Adrenal gland (tissue), 19 donors: ENCODE results near the gene OXGR1. TPM values are rescaled to one million over a fixed set of nuclear protein-coding genes. Genes with fewer than 3 reads are reported as not detected.

Source experiments
- DNase-seq, 7 donors: peaks; one replicate each; pipeline ENCODE4 v3.0.0-alpha.2; 2019 to 2020
- H3K27ac ChIP-seq, 5 donors: fragments of 200-600 bp; sonication (generic) in 4 of 5; 1 replicate in 3 of 5; 2 replicates in 2 of 5; pipeline versions ENCODE4 v1.5.1 to v1.8.0; 2016 to 2020; ENCODE audit warnings: mild to moderate bottlenecking in 1 of 5
- H3K27me3 ChIP-seq: fragments of 200-600 bp; 2 replicates; pipeline ENCODE4 v1.8.0; 2021
- H3K36me3 ChIP-seq, 2 donors: fragments of 200-600 bp; replicated peaks in 1 of 2; 1 replicate in 1 of 2; 2 replicates in 1 of 2; pipeline versions ENCODE4 v1.5.1 to v1.8.0; 2018 to 2022
- H3K4me1 ChIP-seq, 2 donors: fragments of 200-600 bp; replicated peaks in 1 of 2; 1 replicate in 1 of 2; 2 replicates in 1 of 2; pipeline versions ENCODE4 v1.5.1 to v1.8.0; 2018 to 2021
- H3K4me3 ChIP-seq, 4 donors: fragments of 200-600 bp; sonication (generic) in 3 of 4; one replicate each; pipeline ENCODE4 v1.5.1; 2016 to 2018
- H3K9me3 ChIP-seq, 3 donors: fragments of 200-600 bp; sonication (generic) in 1 of 3; replicated peaks in 1 of 3; 1 replicate in 2 of 3; 2 replicates in 1 of 3; pipeline versions ENCODE4 v1.5.1 to v1.8.0; 2016 to 2021
- CTCF ChIP-seq, 6 experiments: fragments of 450-650 bp in 4 of 6; fragments of 200-600 bp in 2 of 6; sonication (generic) in 1 of 6; IDR thresholded peaks; 1 replicate in 5 of 6; 2 replicates in 1 of 6; pipeline versions ENCODE4 v1.5.1 to v1.8.0; 2016 to 2021; ENCODE audit warnings: antibody characterized with exemption in 6 of 6, mild to moderate bottlenecking in 2 of 6, moderate library complexity in 1 of 6
- POLR2A ChIP-seq, 2 donors: fragments of 450-650 bp; IDR thresholded peaks; one replicate each; pipeline ENCODE4 v1.6.1; 2017; ENCODE audit warnings: antibody characterized with exemption in 2 of 2, mild to moderate bottlenecking in 2 of 2, moderate library complexity in 1 of 2
- WGBS, 4 donors: extraction: QIAGEN DNeasy Blood & Tissue Kit in 2 of 4; methylation state at CpG; one replicate each; pipeline versions ENCODE4 v1.1.5 to v1.1.7; 2013 to 2017; 5-methylcytosine and 5-hydroxymethylcytosine counted together
- intact Hi-C, 2 donors: fragments of 100-400 bp; cut with DNase I; formaldehyde crosslinking; loops; one replicate each; pipeline versions ENCODE4 v1.14.1 to v1.15.0; 2022 to 2023
- long read RNA-seq, 10 donors: library from polyadenylated mRNA in 3 of 10; unstranded in 2 of 10; stranded (forward) in 1 of 10; transcript quantifications; one replicate each; pipeline ENCODE4 v2.0.0 and lab custom pipeline, GENCODE V29; 2021 to 2026
- polyA plus RNA-seq, 3 donors: library from polyadenylated mRNA; stranded (reverse); fragments of 200-250 nt in 2 of 3; fragments of 350-450 nt in 1 of 3; fragmentation: Illumina TruSeq in 1 of 3; extraction: RNeasy Lipid Tissue Mini Kit (QIAGEN cat#74804) in 1 of 3; gene quantifications; one replicate each; pipeline ENCODE4 v1.2.3, GENCODE V29; 2013 to 2014
- total RNA-seq, 9 donors: library from RNA; depleted of rRNA in 4 of 9; stranded (reverse); fragments of >200 nt in 4 of 9; fragments of 120-200 nt in 1 of 9; fragmentation: NEBNext Ultra II Directional in 1 of 9; extraction: Animal tissue kit (Norgen Biotek cat#: 25700) in 1 of 9; gene quantifications; one replicate each; pipeline versions ENCODE4 v1.1.0 to v1.2.4, GENCODE V29; 2013 to 2023
- donor health status: healthy with polysubstance abuse.
- donor health status: Bipolar disorder and iron deficiency.
- donor health status: DM: yes; HTN: yes; CAD: no.
- donor health status: DM: no; HTN: no; CAD: no.
- donor health status: DM: no; HTN: no; CAD: no.
- donor health status: DM: yes; HTN: yes; CAD: no.

OXGR1 gene
- not detected for total RNA-seq
- polyA plus RNA-seq: under 1 TPM in 2 of 3 donors, not detected in 1; 0.11 to 0.13 TPM
- long read RNA-seq, donor 1: 0 reads
- long read RNA-seq, donor 2: 0 reads
- long read RNA-seq, donor 3: 0 reads
- long read RNA-seq, donor 4: 0 reads
- long read RNA-seq, donor 5: 0 reads
- long read RNA-seq, donor 6: 0 reads
- long read RNA-seq, donor 7: 0 reads
- long read RNA-seq, donor 8: 0 reads
- long read RNA-seq, donor 9: 0 reads
- long read RNA-seq, donor 10: 0 reads

GRCh38 chr13:96994017-96994857 is at the start of gene OXGR1:
Gene OXGR1 (minus strand): TSS chr13:96994476. CDS start chr13:96987759, 6,717 bp downstream.
- no peaks in the 10 kb centered on the region for H3K36me3 ChIP-seq
- H3K27me3 ChIP-seq: peaks cover 24% of the 10 kb centered on the region
- intact Hi-C loops: no loop called here
- H3K9me3 ChIP-seq: no peaks in the 10 kb centered on the region
- H3K4me1 ChIP-seq: peaks cover 9% of the 10 kb centered on the region in 2 donors
- no peak within 1 kb of the TSS for H3K27ac ChIP-seq
- 1 to 4% (median 3%) methylated on average over 11 to 52 of the region's 52 CpGs for WGBS, 4 donors
- TF ChIP-seq CTCF (IDR thresholded peaks at IDR 0.05): no peak
- TF ChIP-seq POLR2A (IDR thresholded peaks at IDR 0.05): no peak
- peak within 1 kb of the TSS in 2 of 4 donors; percentile 37 to 52 for H3K4me3 ChIP-seq
- DNase-seq: no peak

- 26 to 49% (median 45%) methylated on average over 2 of the region's 2 CpGs for WGBS, 4 donors
Measured at GRCh38 chr13:97043302-97043701, 49.0 kb upstream of the OXGR1 start.

GRCh38 chr13:97030705-97031452 is 36.6 kb upstream of the OXGR1 start:
- no peaks in the 10 kb centered on the region for H3K9me3 ChIP-seq

More at GRCh38 chr13:97043302-97043701, 49.0 kb upstream of the OXGR1 start:
- no peak overlapping the region for H3K4me3 ChIP-seq
- no peak for TF ChIP-seq POLR2A (IDR thresholded peaks at IDR 0.05)
- no peak for TF ChIP-seq CTCF (IDR thresholded peaks at IDR 0.05)
- no peak for DNase-seq
- H3K4me1 ChIP-seq: no peaks in the 10 kb centered on the region
- intact Hi-C loops: no loop called here
- no peak overlapping the region for H3K27ac ChIP-seq
- H3K36me3 ChIP-seq: no peaks in the 10 kb centered on the region
- H3K27me3 ChIP-seq: no peaks in the 10 kb centered on the region
- no peaks in the 10 kb centered on the region for H3K9me3 ChIP-seq

More at GRCh38 chr13:97030705-97031452, 36.6 kb upstream of the OXGR1 start:
- peak in 1 of 7 donors; percentile 29 for DNase-seq
- no peak for TF ChIP-seq POLR2A (IDR thresholded peaks at IDR 0.05)
- peak in 5 of 6 experiments; percentile 35 to 46 (median 40) for TF ChIP-seq CTCF (IDR thresholded peaks at IDR 0.05)
- no peak overlapping the region for H3K27ac ChIP-seq
- no peaks in the 10 kb centered on the region for H3K36me3 ChIP-seq
- H3K27me3 ChIP-seq: peaks cover 3% of the 10 kb centered on the region
- H3K4me1 ChIP-seq: peaks cover 0 to 6% of the 10 kb centered on the region in 2 donors
- WGBS, 4 donors: 42 to 47% (median 44%) methylated on average over 2 of the region's 2 CpGs
- H3K4me3 ChIP-seq: no peak overlapping the region
- intact Hi-C loops: loop anchor here in 1 of 2 donors (10.0 kb wide), 1 partner anchor 334 kb away; no protein-coding TSS in a partner anchor
